IPS DF 6.9 (cell line): ENCODE data around the gene LPAR2.

Experiments used
- DNase-seq: peaks from one replicate; pipeline ENCODE4 v3.0.0-alpha.2; 2013; ENCODE audit warnings: low read depth, low spot score
- H3K27ac ChIP-seq: one replicate; pipeline ENCODE4 v1.5.1; 2013; ENCODE audit warnings: low read length, control low read depth
- H3K27me3 ChIP-seq: 2 replicates; pipeline ENCODE4 v1.6.1; 2013; ENCODE audit warnings: mild to moderate bottlenecking, low read length; ENCODE audit not compliant: control insufficient read depth, insufficient read depth
- H3K36me3 ChIP-seq: 2 replicates; pipeline ENCODE4 v1.6.1; 2013; ENCODE audit warnings: low read length; ENCODE audit not compliant: control insufficient read depth, insufficient read depth
- H3K4me1 ChIP-seq: 2 replicates; pipeline ENCODE4 v1.6.1; 2013; ENCODE audit warnings: low read length; ENCODE audit not compliant: control insufficient read depth, insufficient read depth
- H3K4me3 ChIP-seq: 2 replicates; pipeline ENCODE4 v1.5.1; 2013; ENCODE audit warnings: mild to moderate bottlenecking, low read length
- H3K9me3 ChIP-seq: 2 replicates; pipeline ENCODE4 v1.6.1; 2013; ENCODE audit warnings: low read length, inconsistent platforms; ENCODE audit not compliant: control insufficient read depth, insufficient read depth
- WGBS: extraction: QIAGEN DNeasy Blood & Tissue Kit; methylation state at CpG from one replicate; pipeline ENCODE4 v1.1.7; 2013; ENCODE audit warnings: mixed read lengths, missing lambda C conversion rate; ENCODE audit not compliant: insufficient read length, insufficient coverage; 5-methylcytosine and 5-hydroxymethylcytosine counted together

Gene LPAR2

DNA sequence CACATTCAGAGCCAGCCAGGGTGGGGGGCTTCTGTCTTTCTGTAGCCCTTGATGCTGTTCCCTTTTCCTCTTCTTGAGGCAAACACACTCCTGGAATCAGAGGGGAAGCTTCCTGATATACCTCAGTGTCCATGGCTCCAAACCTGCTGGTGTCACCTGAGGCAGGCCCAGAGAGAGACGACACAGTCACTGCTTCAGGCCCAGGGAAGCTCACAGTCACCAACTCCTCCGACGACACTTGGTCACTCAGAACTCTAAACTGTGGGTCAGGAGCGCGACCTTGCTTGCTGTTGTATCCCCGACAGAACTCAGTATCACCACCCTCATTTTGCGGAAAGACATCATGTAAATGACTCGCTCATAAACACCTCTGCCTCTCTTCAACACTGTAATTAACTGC, 34.3 kb upstream of the LPAR2 start:
- Histone ChIP-seq H3K9me3 (no peaks in the 10 kb centered on the region), H3K36me3 (peaks cover 6% of the 10 kb centered on the region; the same call in 1 of the 2 replicates), H3K27me3 (no peaks in the 10 kb centered on the region), H3K4me3 (no peak overlapping the region; the same call in 1 of the 2 replicates), H3K4me1 (no peaks in the 10 kb centered on the region), H3K27ac (no peak overlapping the region)
- no peak for DNase-seq
- WGBS: no CpG with 5 or more reads among the region's 8 CpGs

DNA sequence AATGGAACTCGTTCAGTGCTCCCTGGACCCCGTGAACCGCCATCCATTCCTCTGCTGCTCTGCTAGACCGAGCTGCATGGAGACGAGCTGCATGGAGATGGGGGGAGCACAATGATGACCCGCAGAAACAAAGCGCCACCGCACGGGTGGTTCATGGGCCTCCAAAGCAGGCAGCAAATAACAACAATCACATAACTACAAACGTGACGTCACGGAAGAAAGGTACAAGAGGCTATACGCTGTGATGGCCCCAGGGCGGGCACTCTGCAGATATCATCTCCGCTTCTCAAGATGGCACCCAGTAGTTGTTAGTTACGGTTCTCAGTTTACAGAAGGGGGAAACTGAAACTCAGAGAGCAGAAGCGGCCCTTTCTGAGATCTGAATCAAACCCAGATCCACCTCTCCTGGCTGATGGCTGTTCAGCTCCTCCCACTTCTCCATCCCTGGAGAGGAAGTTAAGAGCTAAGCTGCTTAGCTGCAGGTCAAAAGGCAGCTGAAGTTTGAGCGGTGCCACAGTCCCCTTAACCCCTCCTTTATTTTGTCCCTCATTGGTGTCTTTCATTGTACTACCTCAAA, 33.7 kb upstream of the LPAR2 start:
- no CpG with 5 or more reads among the region's 18 CpGs for WGBS
- Histone ChIP-seq H3K27me3 (no peaks in the 10 kb centered on the region), H3K27ac (no peak overlapping the region), H3K9me3 (no peaks in the 10 kb centered on the region), H3K36me3 (peaks cover 11% of the 10 kb centered on the region), H3K4me3 (no peak overlapping the region), H3K4me1 (no peaks in the 10 kb centered on the region)
- DNase-seq: no peak

DNA sequence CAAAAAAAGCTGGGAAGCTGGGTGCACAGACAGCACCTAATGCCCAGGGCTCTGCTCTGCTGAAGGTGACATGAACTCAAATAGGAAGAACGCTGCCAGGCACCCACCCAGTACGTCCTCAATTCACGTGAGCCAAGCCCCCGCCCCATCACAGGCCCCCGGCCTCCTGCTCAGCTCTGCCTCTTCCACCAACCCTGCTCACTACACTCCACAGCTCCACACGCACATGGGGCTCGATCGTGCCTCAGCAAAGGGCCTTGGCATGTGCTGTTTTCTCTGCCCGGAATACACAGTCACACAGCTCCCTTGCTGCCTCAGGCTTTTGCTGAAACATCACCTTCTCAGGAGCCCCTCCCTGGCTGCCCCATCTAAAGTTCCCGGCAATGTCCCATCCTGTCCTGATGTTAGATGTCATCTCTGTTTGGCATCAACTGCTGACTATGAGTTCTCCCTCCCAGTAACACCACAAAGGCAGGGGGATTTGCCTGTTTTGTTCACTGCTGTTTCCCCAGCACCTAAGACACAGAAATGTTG, 33.2 kb upstream of the LPAR2 start:
- Histone ChIP-seq H3K9me3 (no peaks in the 10 kb centered on the region), H3K36me3 (peaks cover 17% of the 10 kb centered on the region), H3K27ac (no peak overlapping the region), H3K4me3 (no peak overlapping the region), H3K4me1 (no peaks in the 10 kb centered on the region), H3K27me3 (no peaks in the 10 kb centered on the region)
- no CpG with 5 or more reads among the region's 10 CpGs for WGBS
- DNase-seq: no peak

DNA sequence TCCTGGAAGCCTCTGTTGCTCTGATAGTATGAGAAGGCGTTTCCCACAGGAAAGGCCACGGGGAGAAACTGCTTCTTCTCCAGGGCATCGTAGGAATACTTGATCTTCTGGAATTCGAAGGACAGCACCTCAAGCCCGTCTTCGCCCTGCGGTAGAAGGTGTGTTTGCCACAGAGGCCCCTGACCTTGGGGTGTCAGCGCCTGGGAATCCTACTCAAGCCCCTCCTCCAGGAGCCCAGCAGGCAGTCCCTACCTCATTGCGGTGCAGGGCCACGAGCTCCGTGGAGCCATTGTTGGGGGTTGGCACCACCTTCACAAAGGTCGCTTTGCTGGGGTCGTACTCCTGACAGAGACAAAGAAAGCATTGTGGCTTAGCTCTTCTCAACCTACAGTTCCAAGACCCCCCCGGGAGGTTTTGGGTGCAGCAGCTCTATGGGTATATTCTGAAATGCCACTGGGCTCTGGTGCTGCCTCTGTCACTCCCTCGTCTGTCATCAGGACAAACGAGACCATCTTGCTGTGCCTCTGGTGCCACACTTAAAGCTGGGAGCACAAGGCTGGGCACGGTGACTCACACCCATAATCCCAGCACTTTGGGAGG, 31.7 kb upstream of the LPAR2 start:
- H3K4me1 ChIP-seq: no peaks in the 10 kb centered on the region
- H3K4me3 ChIP-seq: no peak overlapping the region
- no peaks in the 10 kb centered on the region for H3K9me3 ChIP-seq
- peaks cover 32% of the 10 kb centered on the region for H3K36me3 ChIP-seq
- H3K27me3 ChIP-seq: no peaks in the 10 kb centered on the region
- no peak for DNase-seq
- H3K27ac ChIP-seq: no peak overlapping the region
- no CpG with 5 or more reads among the region's 17 CpGs for WGBS

DNA sequence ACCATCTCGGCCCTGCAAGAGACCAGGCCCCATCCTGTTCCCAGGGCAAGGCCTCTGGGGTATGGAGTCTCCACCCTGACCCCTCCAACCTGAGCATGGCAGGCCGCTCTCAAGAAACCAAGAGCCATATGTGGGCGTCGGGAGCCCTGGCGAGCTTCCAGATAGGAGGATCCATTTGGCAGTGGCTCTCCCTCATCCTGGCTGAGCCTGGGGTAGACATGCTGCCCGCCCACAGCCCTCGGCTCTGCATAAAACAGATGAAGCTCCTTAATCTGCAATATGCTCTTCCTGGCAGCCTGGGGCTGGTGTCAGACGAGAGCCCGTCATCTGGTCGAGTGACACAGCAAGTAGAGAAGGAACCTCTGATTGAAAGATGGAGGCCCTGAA, 29.4 kb upstream of the LPAR2 start:
- H3K36me3 ChIP-seq: peaks cover 54% of the 10 kb centered on the region
- H3K27ac ChIP-seq: no peak overlapping the region
- no peaks in the 10 kb centered on the region for H3K4me1 ChIP-seq
- no peak overlapping the region for H3K4me3 ChIP-seq
- H3K9me3 ChIP-seq: no peaks in the 10 kb centered on the region
- no peaks in the 10 kb centered on the region for H3K27me3 ChIP-seq
- no peak for DNase-seq
- no CpG with 5 or more reads among the region's 10 CpGs for WGBS

DNA sequence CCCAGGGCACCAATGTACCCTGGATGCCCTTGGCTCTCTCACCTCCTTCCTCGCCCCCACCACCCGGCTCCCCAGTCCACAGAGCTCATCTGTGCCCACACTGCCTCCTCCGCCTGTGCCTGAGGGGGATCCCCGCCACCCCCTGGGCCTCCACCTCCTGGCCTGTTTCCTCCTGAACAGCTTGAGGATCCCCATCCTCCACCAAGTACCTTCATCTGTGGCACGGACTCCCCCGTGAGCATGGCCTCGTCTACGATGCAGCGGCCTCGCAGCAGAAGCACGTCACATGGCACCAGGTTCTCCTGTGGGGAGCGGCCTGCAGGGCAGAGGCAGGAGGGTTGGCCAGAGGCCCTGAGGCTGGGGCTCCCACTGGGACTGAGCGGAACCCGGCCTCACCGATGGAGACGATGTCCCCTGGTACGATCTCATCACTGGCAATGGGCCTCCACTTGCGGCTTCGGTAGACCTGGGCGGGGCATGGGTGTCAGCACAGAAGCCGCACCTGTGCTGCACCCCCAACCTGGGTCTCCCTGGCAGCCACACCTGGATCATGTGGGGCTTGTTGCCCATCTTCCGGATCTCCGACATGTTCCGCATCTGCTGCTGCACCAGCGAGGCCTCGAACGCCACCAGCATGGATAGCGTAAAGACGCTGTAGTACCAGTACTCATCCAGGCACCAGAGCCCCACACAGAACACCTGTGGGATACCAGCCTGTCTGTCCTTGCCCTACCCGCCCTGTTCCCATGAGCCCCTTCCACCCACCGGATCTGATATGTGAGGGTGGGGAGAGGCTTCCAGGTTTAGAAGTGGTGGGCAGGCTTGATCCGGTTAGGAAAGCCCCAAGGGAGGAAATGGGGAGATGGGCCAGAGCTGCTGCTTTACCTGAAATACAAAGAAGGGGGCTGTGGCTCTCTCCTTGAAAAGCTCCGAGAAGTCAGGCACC, 28.7 kb upstream of the LPAR2 start:
- H3K9me3 ChIP-seq: no peaks in the 10 kb centered on the region
- H3K4me1 ChIP-seq: no peaks in the 10 kb centered on the region
- no CpG with 5 or more reads among the region's 33 CpGs for WGBS
- no peaks in the 10 kb centered on the region for H3K27me3 ChIP-seq
- no peak overlapping the region for H3K4me3 ChIP-seq
- DNase-seq: no peak
- no peak overlapping the region for H3K27ac ChIP-seq
- H3K36me3 ChIP-seq: peaks cover 58% of the 10 kb centered on the region

DNA sequence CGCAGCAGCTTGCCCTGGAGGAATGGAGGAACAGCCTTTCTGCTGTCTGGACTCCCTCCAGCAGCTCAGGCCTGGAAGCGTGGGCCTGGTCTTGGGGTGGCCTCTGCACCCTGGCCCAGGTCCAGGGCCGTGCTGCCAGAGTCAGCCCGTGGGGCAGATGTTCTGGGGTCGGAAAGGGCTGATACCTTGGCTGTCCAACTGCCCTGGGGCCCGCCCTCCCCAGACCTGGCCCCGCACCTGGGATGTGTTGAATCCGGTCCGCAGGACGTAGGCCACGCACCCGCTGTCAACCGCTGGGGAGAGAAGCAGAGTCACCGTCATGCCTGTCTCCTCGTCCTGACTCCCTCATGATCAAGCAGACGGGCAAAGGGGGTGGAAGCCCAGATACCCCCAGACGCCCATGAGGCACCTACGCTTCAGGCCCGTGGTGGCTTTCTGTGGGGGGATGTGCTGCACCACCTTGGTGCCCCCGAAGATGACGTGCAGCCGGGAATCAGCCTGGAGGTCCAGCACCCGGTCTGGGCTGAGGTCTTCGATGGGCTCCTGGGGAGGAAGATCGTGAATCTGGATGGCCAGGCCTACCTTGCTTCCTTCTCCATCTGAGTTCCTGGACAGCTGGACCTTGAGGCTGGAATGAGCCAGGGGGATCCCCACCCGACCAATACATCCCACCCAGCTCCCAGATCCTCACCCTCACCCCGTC, 27.8 kb upstream of the LPAR2 start:
- no peaks in the 10 kb centered on the region for H3K27me3 ChIP-seq
- H3K9me3 ChIP-seq: no peaks in the 10 kb centered on the region
- H3K27ac ChIP-seq: no peak overlapping the region
- no CpG with 5 or more reads among the region's 27 CpGs for WGBS
- H3K4me1 ChIP-seq: no peaks in the 10 kb centered on the region
- no peak for DNase-seq
- H3K4me3 ChIP-seq: no peak overlapping the region
- H3K36me3 ChIP-seq: peaks cover 68% of the 10 kb centered on the region

DNA sequence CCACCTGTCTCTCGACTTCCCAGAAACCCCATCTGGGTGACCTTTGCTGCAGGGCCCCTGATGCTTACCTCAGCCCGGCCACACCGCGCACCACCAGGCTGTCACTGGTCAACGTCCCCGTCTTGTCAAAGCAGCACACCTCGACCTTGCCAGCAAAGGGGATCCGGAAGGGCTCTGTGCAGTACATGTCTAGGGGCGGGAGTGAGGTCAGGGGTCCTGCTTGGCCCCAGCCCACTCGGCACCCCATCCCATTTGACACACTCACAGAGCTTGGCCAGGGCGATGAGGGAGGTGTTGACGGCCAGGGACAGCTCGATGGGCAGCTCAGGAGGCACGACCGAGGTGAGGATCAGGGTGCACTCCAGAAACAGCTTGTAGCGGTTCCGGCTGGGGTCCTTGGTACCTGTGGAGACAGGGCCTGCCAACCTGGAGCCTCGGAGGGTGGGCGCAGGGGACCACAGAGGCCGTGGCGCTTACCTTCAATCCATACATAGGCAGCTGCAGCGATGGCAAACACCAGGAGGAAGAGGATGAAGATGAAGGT, 27.1 kb upstream of the LPAR2 start:
- no peak for DNase-seq
- Histone ChIP-seq H3K36me3 (peaks cover 71% of the 10 kb centered on the region), H3K4me3 (no peak overlapping the region), H3K9me3 (no peaks in the 10 kb centered on the region), H3K4me1 (no peaks in the 10 kb centered on the region), H3K27me3 (no peaks in the 10 kb centered on the region), H3K27ac (no peak overlapping the region)
- WGBS: no CpG with 5 or more reads among the region's 22 CpGs

DNA sequence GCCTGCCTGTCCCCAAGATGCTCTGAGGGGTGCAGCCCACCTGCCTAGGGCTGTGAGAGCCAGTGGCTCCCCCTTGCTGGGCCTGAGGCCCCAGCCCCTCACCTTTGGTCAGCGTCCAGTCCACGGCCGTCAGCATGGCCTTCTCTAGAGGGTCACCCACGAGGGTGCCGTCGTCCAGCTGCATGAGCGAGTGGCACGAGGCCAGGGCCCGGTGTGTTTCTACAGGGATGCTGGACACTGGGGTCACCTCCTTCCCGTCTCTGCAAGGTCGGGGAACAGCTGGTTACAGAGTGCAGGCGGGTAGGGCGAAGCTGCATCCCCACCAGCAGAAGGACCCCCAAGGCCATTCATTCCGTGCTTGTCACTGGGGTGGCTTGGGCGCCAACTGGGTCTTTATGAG, 26.4 kb upstream of the LPAR2 start:
- DNase-seq: no peak
- WGBS: no CpG with 5 or more reads among the region's 15 CpGs
- no peaks in the 10 kb centered on the region for H3K4me1 ChIP-seq
- peaks cover 75% of the 10 kb centered on the region for H3K36me3 ChIP-seq
- no peaks in the 10 kb centered on the region for H3K27me3 ChIP-seq
- H3K4me3 ChIP-seq: no peak overlapping the region
- no peak overlapping the region for H3K27ac ChIP-seq
- H3K9me3 ChIP-seq: no peaks in the 10 kb centered on the region
